ENCODE data around the gene CAMK4.

- TF ChIP-seq CTCF (optimal IDR thresholded peaks at IDR 0.05 in 1 of 3, IDR thresholded peaks at IDR 0.05 in 1 of 3, conservative IDR thresholded peaks at IDR 0.05 in 1 of 3; ENCODE audit: extremely low read depth in 1 of 3, insufficient read depth in 2 of 3, low read length in 3 of 3) (no peak), EZH2 (IDR thresholded peaks at IDR 0.05; ENCODE audit: low read length) (no peak)
Measured at GRCh38 chr5:111379391-111379816, 155.2 kb downstream of the CAMK4 start.

Measured in keratinocyte (primary cell).